ENCODE measurements around the gene PTPRD.

Gene PTPRD

GRCh38 chr9:9746826-9747225 is 866.0 kb downstream of the PTPRD start:
- no peak overlapping the region for H4K91ac ChIP-seq (ENCODE audit: low read depth, low read length)
- H3K9ac ChIP-seq (ENCODE audit: low read length) = no peak overlapping the region
- WGBS (ENCODE audit: extremely low coverage, insufficient coverage, insufficient read length) = no CpG with 5 or more reads among the region's 1 CpG
- H4K8ac ChIP-seq (ENCODE audit: low read depth, low read length) = no peak overlapping the region
- no peaks in the 10 kb centered on the region for H3K9me3 ChIP-seq (ENCODE audit: insufficient read depth, low read depth, low read length)
- H2AFZ ChIP-seq (ENCODE audit: insufficient read depth, low read length, poor library complexity) = no peak overlapping the region
- no peak overlapping the region for H3K14ac ChIP-seq (ENCODE audit: low read length)
- H3K36me3 ChIP-seq (ENCODE audit: control insufficient read depth in 1 of 2, insufficient read depth in 2 of 2, low read length in 2 of 2) = no peaks in the 10 kb centered on the region
- H2AK5ac ChIP-seq (ENCODE audit: low read length) = no peak overlapping the region
- H3K4ac ChIP-seq (ENCODE audit: low read depth, low read length) = no peak overlapping the region
- no peaks in the 10 kb centered on the region for H3K79me1 ChIP-seq (ENCODE audit: low read length)
- no peaks in the 10 kb centered on the region for H3K79me2 ChIP-seq (ENCODE audit: control insufficient read depth, insufficient read depth, low read length, poor library complexity)
- no peaks in the 10 kb centered on the region for H3K4me1 ChIP-seq (ENCODE audit: control insufficient read depth in 1 of 2, insufficient read depth in 2 of 2, low read length in 2 of 2)
- no peak overlapping the region for H2BK120ac ChIP-seq (ENCODE audit: insufficient read depth, low read length, poor library complexity)
- no peak overlapping the region for H3K27ac ChIP-seq (ENCODE audit: low read depth, low read length)
- no peak overlapping the region for H2BK5ac ChIP-seq (ENCODE audit: low read depth, low read length, poor library complexity)
- H2BK12ac ChIP-seq (ENCODE audit: low read length) = no peak overlapping the region
- H3K23ac ChIP-seq (ENCODE audit: low read length) = no peak overlapping the region
- no peak overlapping the region for H3K4me3 ChIP-seq (ENCODE audit: low read depth, low read length)
- no peaks in the 10 kb centered on the region for H3K27me3 ChIP-seq (ENCODE audit: insufficient read depth, low read length)
- H3K4me2 ChIP-seq (ENCODE audit: low read length) = no peak overlapping the region
- H4K12ac ChIP-seq (ENCODE audit: low read depth, low read length) = no peak overlapping the region
- no peak for DNase-seq
- no peak overlapping the region for H3K18ac ChIP-seq (ENCODE audit: low read length)

GRCh38 chr9:9743822-9744221 is 869.0 kb downstream of the PTPRD start:
- Histone ChIP-seq H4K12ac (ENCODE audit: low read depth, low read length) (no peak overlapping the region), H3K14ac (ENCODE audit: low read length) (no peak overlapping the region), H3K4me3 (ENCODE audit: low read depth, low read length) (no peak overlapping the region), H4K8ac (ENCODE audit: low read depth, low read length) (no peak overlapping the region), H3K27ac (ENCODE audit: low read depth, low read length) (no peak overlapping the region), H3K9me3 (ENCODE audit: insufficient read depth, low read depth, low read length) (no peaks in the 10 kb centered on the region), H3K4ac (ENCODE audit: low read depth, low read length) (no peak overlapping the region), H3K79me1 (ENCODE audit: low read length) (no peaks in the 10 kb centered on the region), H4K91ac (ENCODE audit: low read depth, low read length) (no peak overlapping the region), H2AK5ac (ENCODE audit: low read length) (no peak overlapping the region), H3K23ac (ENCODE audit: low read length) (no peak overlapping the region), H3K27me3 (ENCODE audit: insufficient read depth, low read length) (no peaks in the 10 kb centered on the region), H3K79me2 (ENCODE audit: control insufficient read depth, insufficient read depth, low read length, poor library complexity) (no peaks in the 10 kb centered on the region), H3K18ac (ENCODE audit: low read length) (no peak overlapping the region), H2BK12ac (ENCODE audit: low read length) (no peak overlapping the region), H3K9ac (ENCODE audit: low read length) (no peak overlapping the region), H2BK5ac (ENCODE audit: low read depth, low read length, poor library complexity) (no peak overlapping the region), H2AFZ (ENCODE audit: insufficient read depth, low read length, poor library complexity) (no peak overlapping the region), H2BK120ac (ENCODE audit: insufficient read depth, low read length, poor library complexity) (no peak overlapping the region), H3K4me2 (ENCODE audit: low read length) (no peak overlapping the region), H3K36me3 (ENCODE audit: control insufficient read depth in 1 of 2, insufficient read depth in 2 of 2, low read length in 2 of 2) (no peaks in the 10 kb centered on the region), H3K4me1 (ENCODE audit: control insufficient read depth in 1 of 2, insufficient read depth in 2 of 2, low read length in 2 of 2) (no peaks in the 10 kb centered on the region)
- no peak for DNase-seq
- WGBS (ENCODE audit: extremely low coverage, insufficient coverage, insufficient read length) = no CpG with 5 or more reads among the region's 7 CpGs

- H3K9ac ChIP-seq (ENCODE audit: low read length) = no peak overlapping the region
- no peak overlapping the region for H3K4ac ChIP-seq (ENCODE audit: low read depth, low read length)
- H4K91ac ChIP-seq (ENCODE audit: low read depth, low read length) = no peak overlapping the region
- no peaks in the 10 kb centered on the region for H3K79me1 ChIP-seq (ENCODE audit: low read length)
- H3K27ac ChIP-seq (ENCODE audit: low read depth, low read length) = no peak overlapping the region
- no peak overlapping the region for H4K8ac ChIP-seq (ENCODE audit: low read depth, low read length)
- H3K4me3 ChIP-seq (ENCODE audit: low read depth, low read length) = no peak overlapping the region
- H3K79me2 ChIP-seq (ENCODE audit: control insufficient read depth, insufficient read depth, low read length, poor library complexity) = no peaks in the 10 kb centered on the region
- no peak overlapping the region for H2AK5ac ChIP-seq (ENCODE audit: low read length)
- DNase-seq = no peak
- H3K9me3 ChIP-seq (ENCODE audit: insufficient read depth, low read depth, low read length) = no peaks in the 10 kb centered on the region
- H3K4me2 ChIP-seq (ENCODE audit: low read length) = no peak overlapping the region
- no peak overlapping the region for H2BK5ac ChIP-seq (ENCODE audit: low read depth, low read length, poor library complexity)
- no peak overlapping the region for H3K18ac ChIP-seq (ENCODE audit: low read length)
- no peak overlapping the region for H4K12ac ChIP-seq (ENCODE audit: low read depth, low read length)
- H2BK120ac ChIP-seq (ENCODE audit: insufficient read depth, low read length, poor library complexity) = no peak overlapping the region
- no peak overlapping the region for H2BK12ac ChIP-seq (ENCODE audit: low read length)
- H3K14ac ChIP-seq (ENCODE audit: low read length) = no peak overlapping the region
- H3K23ac ChIP-seq (ENCODE audit: low read length) = no peak overlapping the region
- H3K4me1 ChIP-seq (ENCODE audit: control insufficient read depth in 1 of 2, insufficient read depth in 2 of 2, low read length in 2 of 2) = no peaks in the 10 kb centered on the region
- H3K36me3 ChIP-seq (ENCODE audit: control insufficient read depth in 1 of 2, insufficient read depth in 2 of 2, low read length in 2 of 2) = no peaks in the 10 kb centered on the region
- no CpG with 5 or more reads among the region's 3 CpGs for WGBS (ENCODE audit: extremely low coverage, insufficient coverage, insufficient read length)
- H2AFZ ChIP-seq (ENCODE audit: insufficient read depth, low read length, poor library complexity) = no peak overlapping the region
- no peaks in the 10 kb centered on the region for H3K27me3 ChIP-seq (ENCODE audit: insufficient read depth, low read length)
These were observed 882.6 kb downstream of the PTPRD start for GRCh38 chr9:9730174-9730573.

- H3K18ac ChIP-seq (ENCODE audit: low read length) = no peak overlapping the region
- no peak overlapping the region for H3K9ac ChIP-seq (ENCODE audit: low read length)
- no peaks in the 10 kb centered on the region for H3K79me2 ChIP-seq (ENCODE audit: control insufficient read depth, insufficient read depth, low read length, poor library complexity)
- no peak overlapping the region for H2BK12ac ChIP-seq (ENCODE audit: low read length)
- no peak overlapping the region for H3K4me2 ChIP-seq (ENCODE audit: low read length)
- H2AK5ac ChIP-seq (ENCODE audit: low read length) = no peak overlapping the region
- H3K36me3 ChIP-seq (ENCODE audit: control insufficient read depth in 1 of 2, insufficient read depth in 2 of 2, low read length in 2 of 2) = no peaks in the 10 kb centered on the region
- no peak overlapping the region for H3K23ac ChIP-seq (ENCODE audit: low read length)
- H3K4ac ChIP-seq (ENCODE audit: low read depth, low read length) = no peak overlapping the region
- DNase-seq = no peak
- no peak overlapping the region for H3K14ac ChIP-seq (ENCODE audit: low read length)
- no peak overlapping the region for H3K27ac ChIP-seq (ENCODE audit: low read depth, low read length)
- H3K27me3 ChIP-seq (ENCODE audit: insufficient read depth, low read length) = no peaks in the 10 kb centered on the region
- H2AFZ ChIP-seq (ENCODE audit: insufficient read depth, low read length, poor library complexity) = no peak overlapping the region
- no peak overlapping the region for H4K91ac ChIP-seq (ENCODE audit: low read depth, low read length)
- H2BK5ac ChIP-seq (ENCODE audit: low read depth, low read length, poor library complexity) = no peak overlapping the region
- WGBS (ENCODE audit: extremely low coverage, insufficient coverage, insufficient read length) = no CpG with 5 or more reads among the region's 2 CpGs
- H4K8ac ChIP-seq (ENCODE audit: low read depth, low read length) = no peak overlapping the region
- H3K9me3 ChIP-seq (ENCODE audit: insufficient read depth, low read depth, low read length) = no peaks in the 10 kb centered on the region
- H3K4me3 ChIP-seq (ENCODE audit: low read depth, low read length) = no peak overlapping the region
- no peaks in the 10 kb centered on the region for H3K4me1 ChIP-seq (ENCODE audit: control insufficient read depth in 1 of 2, insufficient read depth in 2 of 2, low read length in 2 of 2)
- no peaks in the 10 kb centered on the region for H3K79me1 ChIP-seq (ENCODE audit: low read length)
- no peak overlapping the region for H2BK120ac ChIP-seq (ENCODE audit: insufficient read depth, low read length, poor library complexity)
- H4K12ac ChIP-seq (ENCODE audit: low read depth, low read length) = no peak overlapping the region
These were observed 883.7 kb downstream of the PTPRD start for GRCh38 chr9:9729082-9729481.
